ENCODE data around the gene ZNF93. TPM values are rescaled to one million over a fixed set of nuclear protein-coding genes. Genes with fewer than 3 reads are reported as not detected.
"Not testable (repeated sequence)": the region's sequence is repeated elsewhere in the genome, so short reads cannot be mapped to it uniquely, and the experiment has no call there.

ZNF93 gene
- 10 to 100 TPM in 9 of 10 donors, 1 to 10 TPM in 1; 7.5 to 15.4 (median 10.7) TPM for polyA plus RNA-seq (ENCODE audit: insufficient read length in 10 of 10)
- long read RNA-seq, donor 1, transcript ZNF93-201 (4 exons, 2,648 nt), result major isoform, 5 of 5 reads
- long read RNA-seq, donor 1, partial matches to known transcripts, result 0 of 5 reads
- long read RNA-seq, donor 1, other reads (novel, unspliced or antisense), result 0 of 5 reads
- long read RNA-seq, donor 2, partial matches to known transcripts, result 0 of 1 reads
- long read RNA-seq, donor 2, other reads (novel, unspliced or antisense), result 0 of 1 reads
- long read RNA-seq, donor 3, result 0 reads
- long read RNA-seq, donor 4, partial matches to known transcripts, result 0 of 3 reads
- long read RNA-seq, donor 4, other reads (novel, unspliced or antisense), result 0 of 3 reads
- long read RNA-seq, donor 5, partial matches to known transcripts, result 0 of 3 reads
- long read RNA-seq, donor 5, other reads (novel, unspliced or antisense), result 0 of 3 reads
- long read RNA-seq, donor 6, partial matches to known transcripts, result 0 of 4 reads
- long read RNA-seq, donor 6, other reads (novel, unspliced or antisense), result 0 of 4 reads
- long read RNA-seq, donor 7, partial matches to known transcripts, result 0 of 1 reads
- long read RNA-seq, donor 7, other reads (novel, unspliced or antisense), result 0 of 1 reads
- long read RNA-seq, donor 8, result 0 reads
- long read RNA-seq, donor 9, result 0 reads

DNA sequence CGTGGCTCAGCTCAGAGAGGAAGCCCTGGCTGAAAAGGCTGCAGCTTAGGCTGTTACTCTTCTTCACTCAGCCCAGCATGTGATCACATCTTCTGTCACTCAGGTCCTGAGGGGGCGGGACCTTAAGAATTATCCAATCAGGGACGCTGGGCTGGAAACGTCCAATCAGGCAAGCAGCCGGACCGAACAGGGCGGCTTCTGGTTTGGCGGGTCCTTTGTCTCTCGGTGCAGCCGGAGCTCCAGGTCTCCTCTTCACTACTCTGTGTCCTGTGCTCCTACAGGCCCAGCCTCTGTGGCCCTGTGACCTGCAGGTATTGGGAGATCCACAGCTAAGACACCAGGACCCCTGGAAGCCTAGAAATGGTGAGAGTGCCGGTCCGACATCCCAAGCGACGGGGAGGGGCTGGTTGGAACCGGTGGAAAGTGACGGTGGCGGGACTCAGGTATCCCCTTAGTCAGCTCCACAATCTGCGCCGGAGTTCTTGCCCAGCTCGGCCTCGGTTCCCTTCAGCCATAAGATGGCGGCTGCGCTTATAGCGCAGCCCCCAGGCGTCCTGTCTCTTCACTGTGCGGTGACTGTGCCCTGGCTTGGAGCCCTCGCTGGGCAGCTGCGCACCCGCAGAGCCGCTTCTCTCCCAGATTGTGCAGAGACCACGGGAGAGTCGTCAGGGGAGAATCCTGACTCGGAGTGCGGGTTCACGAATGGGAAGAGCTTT, at the start of gene ZNF93:
Gene ZNF93 (plus strand): TSS at position 218 of the 716 bp plus-strand sequence. CDS start 143 bp downstream, at position 361.
- peak; percentile 97 to 98 (median 98) for DNase-seq

DNA sequence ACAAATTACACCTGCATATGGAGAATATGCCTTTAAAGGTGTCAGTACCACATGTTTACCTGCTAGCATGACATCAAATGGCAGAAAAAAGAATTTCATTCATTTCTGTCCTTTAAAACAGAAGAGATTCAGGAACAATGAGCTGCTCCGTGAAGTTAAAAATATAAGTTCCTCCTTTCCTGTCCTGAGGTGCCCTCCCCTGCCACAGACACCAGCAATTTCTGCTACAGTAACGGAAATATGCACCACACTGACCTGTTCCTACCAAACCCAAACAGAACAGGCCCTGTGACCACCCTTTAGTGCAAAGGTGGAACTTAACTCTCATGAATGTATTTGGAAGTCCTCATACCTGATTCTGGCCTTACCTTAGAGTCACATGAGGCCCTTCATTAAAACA, 49.0 kb upstream of the ZNF93 start:
- DNase-seq, result not testable (repeated sequence)

DNA sequence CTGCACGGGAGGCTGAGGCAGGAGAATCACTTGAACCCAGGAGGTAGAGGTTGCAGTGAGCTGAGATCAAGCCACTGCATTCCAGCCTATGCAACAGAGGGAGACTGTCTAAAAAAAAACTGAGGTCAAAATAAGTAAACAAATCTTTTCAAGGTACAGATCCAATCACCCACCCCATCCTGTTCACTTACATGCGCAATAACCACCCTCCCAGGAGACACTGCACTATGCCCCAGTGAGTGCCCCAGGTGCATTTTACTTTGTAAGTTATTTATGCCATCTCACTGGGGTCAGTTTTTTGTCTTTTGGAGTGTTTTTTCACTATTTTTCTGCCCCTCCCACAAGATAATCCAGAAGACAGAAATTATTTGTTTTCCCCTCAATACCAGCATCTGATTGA, 42.0 kb upstream of the ZNF93 start:
- DNase-seq, result no peak

DNA sequence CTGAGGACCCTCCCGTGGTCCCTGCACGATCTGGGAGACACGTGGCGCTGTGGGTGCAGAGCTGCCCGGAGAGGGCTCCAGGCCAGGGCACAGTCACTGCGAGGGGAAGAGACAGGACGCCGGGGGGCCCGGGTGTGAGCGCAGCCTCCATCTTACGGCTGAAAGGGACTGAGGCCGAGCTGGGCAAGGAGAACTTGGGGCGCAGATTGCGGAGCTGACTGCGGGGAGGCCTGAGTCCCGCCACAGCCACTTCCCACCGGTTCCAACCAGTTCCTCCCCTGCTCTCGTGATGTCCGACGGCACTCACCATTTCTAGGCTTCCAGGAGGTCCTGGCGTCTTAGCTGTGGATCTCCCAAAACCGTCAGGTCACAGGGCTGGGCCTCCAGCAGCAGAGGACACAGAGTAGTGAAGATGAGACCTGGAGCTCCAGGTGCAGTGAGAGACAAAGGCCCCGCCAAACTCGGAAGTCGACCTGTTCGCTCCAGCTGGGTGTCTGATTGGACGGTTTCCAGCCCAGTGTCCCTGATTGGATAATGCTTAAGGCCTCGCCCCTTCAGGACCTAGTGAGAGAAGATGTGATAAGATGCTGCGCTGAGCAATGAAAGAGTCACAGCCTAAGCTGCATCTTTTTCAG, 39.9 kb upstream of the ZNF93 start:
- DNase-seq, result peak in 2 of 3 donors; percentile 47 to 56

DNA sequence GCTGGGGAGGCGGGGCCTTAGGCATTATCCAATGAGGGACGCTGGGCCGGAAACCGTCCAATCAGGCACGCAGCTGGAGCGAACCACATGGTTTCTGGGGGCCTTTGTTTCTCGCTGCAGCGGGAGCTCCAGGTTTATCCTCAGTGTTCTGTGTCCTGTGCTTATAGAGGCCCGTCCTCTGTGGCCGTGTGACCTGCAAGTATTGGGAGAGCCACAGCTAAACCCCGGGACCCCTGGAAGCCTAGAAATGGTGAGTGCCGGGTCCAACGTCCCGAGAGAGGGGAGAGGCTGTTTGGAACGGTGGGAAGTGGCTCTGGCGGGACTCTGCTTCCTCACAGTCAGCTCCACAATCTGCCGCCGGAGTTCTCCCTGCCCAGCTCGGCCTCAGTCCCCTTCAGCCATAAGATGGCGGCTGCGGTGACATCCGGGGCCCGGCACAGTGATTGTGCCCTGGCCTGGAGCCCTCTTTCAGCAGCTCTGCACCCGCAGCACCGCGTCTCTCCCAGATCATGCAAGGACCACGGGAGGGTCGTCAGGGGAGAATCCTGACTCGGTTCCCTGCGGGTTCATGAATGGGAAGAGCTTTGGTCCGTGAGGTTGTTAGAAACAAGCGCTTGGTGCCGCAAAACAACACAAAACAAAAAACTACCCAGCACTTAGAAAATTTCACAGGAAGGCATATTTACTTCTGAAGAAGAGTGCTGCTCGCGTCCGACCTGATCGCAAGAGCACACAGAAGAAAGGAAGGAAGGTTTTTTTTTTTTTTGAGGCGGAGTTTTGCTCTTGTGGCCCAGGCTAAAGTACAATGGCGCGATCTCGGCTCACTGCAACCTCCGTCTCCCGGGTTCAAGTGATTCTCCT, 34.8 kb upstream of the ZNF93 start, which contains the start of gene ZNF253:
Gene ZNF253 (plus strand): TSS at position 133 of the 861 bp plus-strand sequence. CDS start 115 bp downstream, at position 248.
- DNase-seq, result peak; percentile 96 to 98 (median 97)

DNA sequence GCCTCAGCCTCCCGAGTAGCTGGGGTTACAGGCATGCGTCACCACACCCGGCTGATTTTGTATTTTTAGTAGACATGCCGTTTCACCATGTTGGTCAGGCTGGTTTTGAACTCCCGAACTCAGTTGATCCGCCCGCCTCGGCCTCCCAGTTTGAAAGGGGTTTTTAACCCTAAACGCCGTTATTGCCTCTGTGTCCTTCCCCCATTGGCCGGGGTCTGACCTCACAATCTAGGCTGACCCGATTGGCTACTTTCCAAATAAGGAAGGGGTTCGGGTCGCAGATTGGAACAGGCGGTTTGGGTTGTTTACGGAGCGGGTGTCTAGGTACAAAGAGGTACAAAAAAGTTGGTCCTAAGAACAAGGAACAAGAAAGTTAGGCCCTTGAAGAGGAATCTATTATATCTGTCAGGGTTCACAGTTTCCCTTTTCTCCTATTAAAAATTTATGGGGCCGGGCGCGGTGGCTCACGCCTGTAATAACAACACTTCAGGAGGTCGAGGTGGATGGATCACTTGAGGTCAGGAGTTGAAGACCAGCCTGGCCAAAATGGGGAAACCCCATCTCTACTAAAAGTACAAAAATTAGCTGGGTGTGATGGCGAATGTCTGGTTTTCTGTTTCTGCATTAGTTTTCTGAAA, 34.0 kb upstream of the ZNF93 start:
- peak; percentile 9 to 59 (median 17) for DNase-seq

DNA sequence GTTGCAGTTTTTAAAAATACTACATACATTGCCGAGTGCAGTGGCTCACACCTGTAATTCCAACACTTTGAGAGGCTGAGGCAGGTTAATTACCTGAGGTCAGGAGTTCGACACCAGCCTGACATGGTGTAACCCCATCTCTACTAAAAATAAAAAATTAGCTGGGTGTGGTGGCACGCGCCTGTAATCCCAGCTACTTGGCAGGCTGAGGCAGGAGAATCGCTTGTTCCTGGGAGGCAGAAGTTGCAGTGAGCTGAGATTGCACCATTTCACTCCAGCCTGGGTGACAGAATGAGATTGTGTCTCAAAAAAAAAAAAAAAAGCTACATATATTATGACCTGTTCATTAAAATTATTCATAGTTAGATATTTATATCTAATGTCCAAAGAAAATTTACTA, 30.7 kb upstream of the ZNF93 start:
- DNase-seq, result not testable (repeated sequence)

DNA sequence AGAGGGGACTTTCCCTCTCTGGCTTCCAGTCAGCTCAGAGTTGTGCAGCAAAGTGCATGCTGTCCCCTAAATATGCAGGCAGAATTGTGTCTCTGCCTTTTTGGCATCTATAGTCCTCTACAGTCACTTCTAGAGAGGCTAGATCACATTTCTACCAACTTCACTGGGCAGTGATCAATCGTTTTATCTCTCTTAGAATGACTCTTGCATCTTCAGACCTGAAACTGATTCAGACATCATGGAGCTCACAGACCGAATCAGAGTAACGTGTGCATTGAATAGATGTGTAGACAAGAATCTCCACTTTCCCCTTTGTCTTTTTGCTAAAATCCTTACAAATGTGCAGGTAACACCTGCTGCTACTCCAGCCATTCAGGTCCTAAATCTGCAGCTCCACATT, 28.8 kb upstream of the ZNF93 start:
- DNase-seq, result no peak

DNA sequence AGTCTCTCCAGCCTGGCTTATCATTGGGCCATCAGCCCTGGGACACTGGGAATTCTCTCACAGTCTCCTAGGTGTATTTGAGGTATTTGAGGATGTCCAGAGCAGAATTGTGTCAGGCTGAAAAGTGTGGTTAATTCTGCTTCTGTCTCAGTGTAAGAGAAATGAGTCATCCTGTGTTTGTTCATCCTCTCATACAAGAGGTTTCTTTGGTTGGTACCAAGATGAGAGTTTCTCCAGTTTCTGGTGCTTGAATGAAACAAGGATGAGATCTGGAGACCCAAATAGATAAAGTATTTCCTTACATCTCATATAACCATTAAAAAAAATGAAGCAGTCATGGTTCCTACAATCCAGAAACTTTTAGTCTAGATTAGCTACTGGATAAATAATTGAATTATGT, 27.4 kb upstream of the ZNF93 start:
- no peak for DNase-seq

DNA sequence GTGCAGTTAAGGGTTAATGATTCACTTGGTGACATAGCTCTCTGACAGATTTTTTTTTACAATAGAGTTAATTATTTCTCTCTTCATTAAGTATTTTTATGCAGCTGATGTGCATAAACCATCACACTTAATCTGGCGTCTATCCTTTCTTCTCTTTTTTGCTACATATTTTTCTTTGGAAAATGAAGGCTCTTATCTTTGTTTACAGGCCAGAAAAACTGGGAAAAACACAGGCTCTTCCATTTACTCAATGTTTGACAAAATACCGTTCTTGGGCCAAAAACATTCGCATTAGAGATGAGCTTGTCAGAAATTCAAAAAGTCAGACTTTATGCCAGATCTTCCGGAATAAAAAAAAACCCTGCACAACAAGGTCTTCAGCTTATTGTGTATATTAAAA, 23.0 kb upstream of the ZNF93 start:
- no peak for DNase-seq

DNA sequence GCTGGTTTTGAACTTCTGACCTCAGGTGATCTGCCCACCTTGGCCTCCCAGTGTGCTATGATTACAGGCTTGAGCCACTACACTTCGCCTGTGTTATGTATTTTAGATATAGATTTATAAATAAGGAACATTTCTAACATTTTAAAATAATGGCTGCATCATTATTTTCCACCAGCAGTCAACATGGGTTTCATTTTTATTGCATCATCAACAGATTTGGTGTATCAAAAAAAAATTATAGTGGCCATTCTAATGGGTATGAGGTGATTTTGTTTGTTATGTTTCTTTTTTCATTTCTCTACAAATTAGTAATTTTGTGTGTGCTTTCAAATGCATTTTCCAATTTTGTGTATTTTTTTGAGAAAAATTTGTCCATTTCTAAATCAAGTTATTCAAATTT, 16.2 kb upstream of the ZNF93 start:
- no peak for DNase-seq

DNA sequence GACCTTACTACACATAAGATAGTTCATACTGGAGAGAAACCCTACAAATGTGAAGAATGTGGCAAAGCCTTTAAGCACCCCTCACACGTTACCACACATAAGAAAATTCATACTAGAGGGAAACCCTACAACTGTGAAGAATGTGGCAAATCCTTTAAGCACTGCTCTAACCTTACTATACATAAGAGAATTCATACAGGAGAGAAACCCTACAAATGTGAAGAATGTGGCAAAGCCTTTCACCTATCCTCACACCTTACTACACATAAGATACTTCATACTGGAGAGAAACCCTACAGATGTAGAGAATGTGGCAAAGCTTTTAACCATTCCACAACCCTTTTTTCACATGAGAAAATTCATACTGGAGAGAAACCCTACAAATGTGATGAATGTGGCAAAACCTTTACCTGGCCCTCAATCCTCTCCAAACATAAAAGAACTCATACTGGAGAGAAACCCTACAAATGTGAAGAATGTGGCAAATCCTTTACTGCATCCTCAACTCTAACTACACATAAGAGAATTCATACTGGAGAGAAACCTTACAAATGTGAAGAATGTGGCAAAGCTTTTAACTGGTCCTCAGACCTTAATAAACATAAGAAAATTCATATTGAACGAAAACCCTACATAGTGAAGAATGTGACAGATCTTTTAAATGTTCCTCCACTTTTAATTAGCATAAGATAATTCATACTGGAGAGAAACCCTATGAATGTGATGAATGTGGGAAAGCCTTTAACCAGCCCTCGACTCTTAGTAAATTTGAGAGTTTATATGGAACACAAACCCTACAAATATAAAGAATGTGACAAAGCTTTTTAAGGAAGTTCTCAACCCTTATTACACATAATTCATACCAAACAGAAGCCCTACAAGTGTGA, 8.4 kb upstream of the ZNF93 start:
- DNase-seq, result not testable (repeated sequence)

DNA sequence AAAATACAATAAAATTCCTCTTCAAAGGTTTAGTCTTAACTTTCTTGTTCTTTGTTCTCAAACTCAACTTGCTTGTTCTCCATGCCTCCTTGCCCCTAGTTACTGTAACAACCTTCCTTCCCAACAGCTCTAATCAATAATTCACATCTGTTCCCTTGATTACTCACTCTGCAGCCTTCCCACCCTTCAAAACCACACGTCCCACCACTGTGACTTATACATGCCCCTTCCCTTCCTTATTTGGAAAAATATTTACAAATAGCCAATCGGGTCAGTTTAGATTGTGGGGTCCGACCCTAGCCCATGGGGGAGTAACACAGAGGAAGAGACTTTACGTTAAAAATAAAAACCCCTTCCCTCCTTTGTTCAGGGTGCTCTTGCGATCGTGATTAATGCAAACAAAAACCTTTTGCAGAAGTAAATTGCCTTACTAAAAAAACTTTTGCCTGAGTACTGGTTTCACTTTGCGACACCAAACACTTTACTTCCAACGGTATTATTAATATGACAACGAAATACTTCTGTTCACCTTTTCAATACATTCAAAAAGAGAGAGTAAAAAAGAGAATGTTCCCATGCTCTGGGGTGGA, 512 bp upstream of the ZNF93 start:
- peak in 2 of 3 donors; percentile 30 to 61 for DNase-seq

DNA sequence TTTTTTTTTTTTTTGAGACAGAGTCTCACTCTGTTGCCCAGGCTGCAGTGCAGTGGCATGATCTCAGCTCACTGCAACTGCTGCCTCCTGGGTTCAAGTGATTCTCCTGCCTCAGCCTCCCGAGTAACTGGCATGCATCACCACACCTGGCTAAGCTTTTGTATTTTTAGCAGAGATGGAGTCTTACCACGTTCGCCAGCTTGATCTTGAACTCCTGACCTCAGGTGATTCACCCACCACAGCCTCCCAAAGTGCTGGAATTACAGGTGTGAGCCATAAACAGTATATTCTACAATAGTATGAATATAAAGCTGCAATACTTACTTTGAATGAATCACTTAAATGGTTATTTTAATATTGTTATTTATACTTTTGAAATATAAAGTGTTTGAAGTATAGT, 6.8 kb downstream of the ZNF93 start:
- not testable (repeated sequence) for DNase-seq

DNA sequence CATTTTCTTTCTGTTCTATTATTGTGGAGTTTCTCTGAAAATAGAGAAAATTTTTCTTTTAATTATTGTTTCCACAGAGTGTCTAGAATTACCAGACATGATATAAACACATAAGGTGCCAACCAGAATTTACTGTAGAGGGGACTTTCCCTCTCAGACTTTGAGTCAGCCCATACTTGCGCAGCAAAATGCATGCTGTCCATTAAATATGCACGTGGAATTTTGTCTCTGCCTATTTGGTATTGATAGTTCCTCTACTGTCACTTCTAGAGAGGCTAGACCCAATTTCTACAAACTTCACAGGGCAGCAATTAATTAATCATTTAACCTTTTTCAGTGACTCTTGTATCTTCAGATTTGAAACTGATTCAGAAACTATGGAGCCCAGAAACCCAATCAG, 8.9 kb downstream of the ZNF93 start:
- no peak for DNase-seq

DNA sequence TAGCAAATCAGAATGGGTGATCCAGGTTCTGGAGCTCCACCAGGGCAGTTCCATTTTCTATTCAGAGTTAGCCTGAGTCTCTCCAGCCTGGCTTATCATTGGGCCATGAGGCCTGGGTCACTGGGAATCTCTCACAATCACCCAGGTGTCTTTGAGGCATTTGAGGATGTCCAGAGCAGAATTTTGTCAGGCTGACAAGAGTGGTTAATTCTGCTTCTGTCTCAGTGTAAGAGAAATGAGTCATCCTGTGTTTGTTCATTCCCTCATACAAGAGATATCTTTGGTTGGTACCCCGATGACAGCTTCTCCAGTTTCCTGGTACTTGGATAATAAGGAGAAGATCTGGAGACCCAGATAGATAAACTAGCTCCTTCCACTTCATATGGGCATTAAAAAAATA, 10.4 kb downstream of the ZNF93 start:
- DNase-seq, result no peak

DNA sequence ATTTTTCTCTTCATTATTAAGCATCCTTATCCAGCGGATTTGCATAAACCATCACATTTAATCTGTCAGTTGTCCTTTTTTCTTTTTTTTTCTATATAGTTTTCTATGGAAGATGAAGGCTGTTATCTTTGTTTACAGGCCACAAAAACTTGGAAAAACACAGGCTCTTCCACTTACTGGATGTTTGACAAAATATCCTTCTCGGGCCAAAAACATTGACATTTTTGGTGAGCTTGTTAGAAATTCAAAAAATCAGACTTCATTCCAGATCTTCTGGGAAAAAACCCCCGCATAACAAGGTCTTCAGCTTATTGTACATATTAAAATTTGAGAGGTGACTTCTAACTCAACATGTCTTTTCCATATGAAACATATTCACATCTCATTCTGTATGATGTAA, 13.8 kb downstream of the ZNF93 start:
- no peak for DNase-seq

DNA sequence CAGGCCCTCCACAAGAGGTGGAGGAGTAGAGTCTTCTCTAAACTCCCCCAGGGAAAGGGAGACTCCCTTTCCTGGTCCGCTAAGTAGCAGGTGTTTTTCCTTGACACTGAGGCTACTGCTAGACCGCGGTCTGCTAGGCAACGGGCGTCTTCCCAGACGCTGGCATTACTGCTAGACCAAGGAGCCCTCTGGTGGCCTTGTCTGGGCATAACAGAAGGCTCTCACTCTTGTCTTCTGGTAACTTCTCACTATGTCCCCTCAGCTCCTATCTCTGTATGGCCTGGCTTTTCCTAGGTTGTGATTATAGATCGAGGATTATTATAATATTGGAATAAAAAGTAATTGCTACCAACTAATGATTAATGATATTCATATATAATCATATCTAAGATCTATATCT, 29.7 kb downstream of the ZNF93 start:
- not testable (repeated sequence) for DNase-seq

Data from muscle of back (tissue), 13 donors.